Neural crest cell (in vitro differentiated cells): Measurements from ENCODE around the gene CCNL1. TPM values are rescaled to one million over a fixed set of nuclear protein-coding genes. Genes with fewer than 3 reads are reported as not detected.

Experiments
- DNase-seq: peaks from one replicate; pipeline ENCODE4 v3.0.0; 2021; ENCODE audit warnings: low read depth, mixed read lengths, low spot score
- H3K27ac Mint-ChIP-seq: one replicate; pipeline ENCODE4 v1.8.0; 2021; ENCODE audit warnings: mild to moderate bottlenecking, mixed read lengths; ENCODE audit not compliant: unreplicated experiment
- H3K27me3 Mint-ChIP-seq: 2 replicates; pipeline ENCODE4 v1.8.0; 2021; ENCODE audit warnings: low read depth, mild to moderate bottlenecking, mixed read lengths
- H3K36me3 Mint-ChIP-seq: 2 replicates; pipeline ENCODE4 v1.8.0; 2021; ENCODE audit warnings: low read depth, mild to moderate bottlenecking, mixed read lengths
- H3K4me1 Mint-ChIP-seq: 2 replicates; pipeline ENCODE4 v1.8.0; 2021; ENCODE audit warnings: mixed read lengths
- H3K4me3 Mint-ChIP-seq: one replicate; pipeline ENCODE4 v1.8.0; 2021; ENCODE audit warnings: mild to moderate bottlenecking, mixed read lengths
- H3K9me3 Mint-ChIP-seq: 2 replicates; pipeline ENCODE4 v1.8.0; 2021; ENCODE audit warnings: mixed read lengths
- CTCF ChIP-seq: fragments of 200-600 bp; sonication (generic); conservative IDR thresholded peaks from 2 replicates; pipeline ENCODE4 v1.5.0; 2021; ENCODE audit warnings: antibody characterized with exemption, mild to moderate bottlenecking
- total RNA-seq: library from RNA; stranded (reverse); gene quantifications from 2 replicates; pipeline ENCODE4 v1.2.1, GENCODE V29; 2021

Gene CCNL1
- total RNA-seq, 1 donor from 2014 or later, result 127 TPM

GRCh38 chr3:157112536-157112935 is 47.4 kb downstream of the CCNL1 start:
- Mint-ChIP-seq H3K27ac (no peak overlapping the region), H3K4me1 (peaks cover 30% of the 10 kb centered on the region)

GRCh38 chr3:157111518-157111917 is 48.4 kb downstream of the CCNL1 start:
- Mint-ChIP-seq H3K9me3 (no peaks in the 10 kb centered on the region), H3K27me3 (peaks cover 2% of the 10 kb centered on the region), H3K4me1 (peaks cover 27% of the 10 kb centered on the region), H3K4me3 (no peak overlapping the region), H3K27ac (no peak overlapping the region), H3K36me3 (no peaks in the 10 kb centered on the region)
- DNase-seq, result no peak
- no peak for TF ChIP-seq CTCF

More at GRCh38 chr3:157112536-157112935, 47.4 kb downstream of the CCNL1 start:
- no peak for DNase-seq
- TF ChIP-seq CTCF, result no peak
- peaks cover 2% of the 10 kb centered on the region for H3K27me3 Mint-ChIP-seq
- no peaks in the 10 kb centered on the region for H3K9me3 Mint-ChIP-seq
- no peak overlapping the region for H3K4me3 Mint-ChIP-seq
- no peaks in the 10 kb centered on the region for H3K36me3 Mint-ChIP-seq

- no peak for DNase-seq
- H3K36me3 Mint-ChIP-seq, result no peaks in the 10 kb centered on the region
- H3K9me3 Mint-ChIP-seq, result no peaks in the 10 kb centered on the region
- no peak for TF ChIP-seq CTCF
- peaks cover 20% of the 10 kb centered on the region for H3K4me1 Mint-ChIP-seq
- H3K4me3 Mint-ChIP-seq, result no peak overlapping the region
- H3K27ac Mint-ChIP-seq, result no peak overlapping the region
- peaks cover 2% of the 10 kb centered on the region for H3K27me3 Mint-ChIP-seq
These were observed 49.1 kb downstream of the CCNL1 start for GRCh38 chr3:157110761-157111278.

GRCh38 chr3:157109267-157110141 is 50.4 kb downstream of the CCNL1 start:
- H3K27ac Mint-ChIP-seq, result no peak overlapping the region
- H3K36me3 Mint-ChIP-seq, result no peaks in the 10 kb centered on the region
- H3K27me3 Mint-ChIP-seq, result peaks cover 2% of the 10 kb centered on the region
- no peaks in the 10 kb centered on the region for H3K9me3 Mint-ChIP-seq
- no peak overlapping the region for H3K4me3 Mint-ChIP-seq
- DNase-seq, result no peak
- TF ChIP-seq CTCF, result no peak
- peaks cover 16% of the 10 kb centered on the region for H3K4me1 Mint-ChIP-seq

GRCh38 chr3:157107644-157108133 is 52.3 kb downstream of the CCNL1 start:
- no peak for DNase-seq
- no peak overlapping the region for H3K27ac Mint-ChIP-seq
- no peak for TF ChIP-seq CTCF
- peaks cover 25% of the 10 kb centered on the region for H3K4me1 Mint-ChIP-seq
- no peaks in the 10 kb centered on the region for H3K9me3 Mint-ChIP-seq
- peaks cover 2% of the 10 kb centered on the region for H3K27me3 Mint-ChIP-seq
- no peak overlapping the region for H3K4me3 Mint-ChIP-seq
- H3K36me3 Mint-ChIP-seq, result no peaks in the 10 kb centered on the region
